Testis (tissue), 3 donors: Measurements from ENCODE around the gene CALR. TPM values are rescaled to one million over a fixed set of nuclear protein-coding genes. Genes with fewer than 3 reads are reported as not detected.

Source experiments
- DNase-seq: peaks from one replicate; pipeline ENCODE4 v3.0.0-alpha.2; 2019
- H3K27ac ChIP-seq, 2 donors: fragments of 200-600 bp; sonication (generic); one replicate each; pipeline ENCODE4 v1.5.1; 2019
- H3K27me3 ChIP-seq: fragments of 200-600 bp; sonication (generic); one replicate; pipeline ENCODE4 v1.5.1; 2019
- H3K36me3 ChIP-seq: fragments of 200-600 bp; sonication (generic); one replicate; pipeline ENCODE4 v1.5.1; 2017; ENCODE audit warnings: low read depth; ENCODE audit errors: missing control alignments
- H3K4me1 ChIP-seq: fragments of 200-600 bp; sonication (generic); one replicate; pipeline ENCODE4 v1.5.1; 2019
- H3K4me3 ChIP-seq, 2 donors: fragments of 200-600 bp; sonication (generic); one replicate each; pipeline ENCODE4 v1.5.1; 2017 to 2019
- H3K9me3 ChIP-seq: fragments of 200-600 bp; sonication (generic); one replicate; pipeline ENCODE4 v1.5.1; 2017
- CTCF ChIP-seq, 3 experiments: fragments of 450-650 bp in 2 of 3; fragments of 200-600 bp in 1 of 3; sonication (generic) in 1 of 3; IDR thresholded peaks; one replicate each; pipeline ENCODE4 v1.5.1; 2016 to 2019; ENCODE audit warnings: antibody characterized with exemption in 3 of 3, mild to moderate bottlenecking in 2 of 3, moderate library complexity in 1 of 3
- POLR2A ChIP-seq: fragments of 450-650 bp; IDR thresholded peaks from one replicate; pipeline ENCODE4 v1.6.1; 2017; ENCODE audit warnings: antibody characterized with exemption, mild to moderate bottlenecking, moderate library complexity
- WGBS, 2 donors: methylation state at CpG; one replicate each; pipeline ENCODE4 v1.1.5; 2018; 5-methylcytosine and 5-hydroxymethylcytosine counted together
- intact Hi-C: fragments of 100-400 bp; cut with DNase I; formaldehyde crosslinking; loops from one replicate; pipeline ENCODE4 v1.15.1; 2023; ENCODE audit warnings: low total_unique reads
- microRNA-seq, 2 donors: library from miRNA; unstranded; fragments of <30 nt; microRNA quantifications; one replicate each; pipeline ENCODE4, GENCODE V29; 2016; ENCODE audit warnings: borderline number of aligned reads in 2 of 2, borderline replicate concordance in 1 of 2
- polyA plus RNA-seq: library from polyadenylated mRNA; stranded (reverse); fragments of 350-450 nt; fragmentation: Illumina TruSeq; extraction: RNeasy Lipid Tissue Mini Kit (QIAGEN cat#74804); gene quantifications from one replicate; pipeline ENCODE4 v1.2.3, GENCODE V29; 2014; ENCODE audit warnings: low read depth, low replicate concordance; ENCODE audit not compliant: insufficient read depth
- small RNA-seq, 2 donors: library from RNA; depleted of rRNA; stranded (forward); fragments of <200 nt; gene quantifications; one replicate each; pipeline ENCODE3, GENCODE V24; 2016
- total RNA-seq, 2 donors: library from RNA; depleted of rRNA; stranded (reverse); fragments of >200 nt; gene quantifications; one replicate each; pipeline ENCODE4 v1.2.3, GENCODE V29; 2016

Gene CALR
- total and polyA plus RNA-seq, 3 donors from 2014 or later: 389 to 538 (median 467) TPM

GRCh38 chr19:12992729-12993128, 54.3 kb downstream of the CALR start:
- H3K36me3 ChIP-seq: no peaks in the 10 kb centered on the region
- no peak overlapping the region for H3K4me3 ChIP-seq
- no peaks in the 10 kb centered on the region for H3K27me3 ChIP-seq
- H3K9me3 ChIP-seq: no peaks in the 10 kb centered on the region
- DNase-seq: no peak
- H3K27ac ChIP-seq: no peak overlapping the region
- no peak for TF ChIP-seq CTCF (IDR thresholded peaks at IDR 0.05)
- no peak for TF ChIP-seq POLR2A
- H3K4me1 ChIP-seq: peaks cover 17% of the 10 kb centered on the region
- intact Hi-C loops: no loop called here
- 97% methylated on average over 11 of the region's 11 CpGs for WGBS, 2 donors

- no peak for TF ChIP-seq POLR2A
- no peak for TF ChIP-seq CTCF (IDR thresholded peaks at IDR 0.05)
- Histone ChIP-seq H3K27me3 (no peaks in the 10 kb centered on the region), H3K27ac (no peak overlapping the region), H3K4me3 (no peak overlapping the region), H3K9me3 (no peaks in the 10 kb centered on the region), H3K4me1 (peaks cover 18% of the 10 kb centered on the region), H3K36me3 (no peaks in the 10 kb centered on the region)
- DNase-seq: no peak
- intact Hi-C loops: no loop called here
- WGBS, 2 donors: 92 to 96% methylated on average over 7 of the region's 7 CpGs
These were observed 55.2 kb downstream of the CALR start for GRCh38 chr19:12993562-12993961.

Small RNA genes lying within 50 kb of the gene (microRNA-seq; reads per million reads assigned to microRNA genes)
- gene MIR5695 (0.69 to 0.70 reads per million in 2 donors), gene MIR6515 (0 to 3.5 reads per million in 2 donors)

Small RNA genes lying within 50 kb of the gene (small RNA-seq; reads per million reads assigned to genes)
- gene MIR5695: 0 reads per million in 2 donors
- gene MIR6515: 0 reads per million in 2 donors

Other genes with a start within 250 kb of the CALR start
- 10 to 100 TPM; 20.5 to 23.3 TPM for gene FBXW9, start 242.0 kb upstream of the CALR start, total RNA-seq
- 27.4 TPM for gene FBXW9, start 242.0 kb upstream of the CALR start, polyA plus RNA-seq
- gene TNPO2, start 214.7 kb upstream of the CALR start, total RNA-seq: 100 to 1,000 TPM; 110 to 129 TPM
- 103 TPM for gene TNPO2, start 214.7 kb upstream of the CALR start, polyA plus RNA-seq
- gene TRIR, start 203.9 kb upstream of the CALR start, total RNA-seq: 100 to 1,000 TPM; 244 to 329 TPM
- gene TRIR, start 203.9 kb upstream of the CALR start, polyA plus RNA-seq: 158 TPM
- 100 to 1,000 TPM in 1 of 2 donors, 10 to 100 TPM in 1; 89.3 to 109 TPM for gene GET3, start 201.1 kb upstream of the CALR start, total RNA-seq
- gene GET3, start 201.1 kb upstream of the CALR start, polyA plus RNA-seq: 134 TPM
- gene BEST2, start 186.8 kb upstream of the CALR start, total RNA-seq: under 1 TPM; 0.50 to 0.87 TPM
- not detected for gene BEST2, start 186.8 kb upstream of the CALR start, polyA plus RNA-seq
- gene HOOK2, start 163.1 kb upstream of the CALR start, total RNA-seq: 10 to 100 TPM; 54.4 to 63.4 TPM
- gene HOOK2, start 163.1 kb upstream of the CALR start, polyA plus RNA-seq: 30.0 TPM
- gene JUNB, start 147.1 kb upstream of the CALR start, total RNA-seq: 100 to 1,000 TPM in 1 of 2 donors, 10 to 100 TPM in 1; 75.9 to 143 TPM
- 54.5 TPM for gene JUNB, start 147.1 kb upstream of the CALR start, polyA plus RNA-seq
- 100 to 1,000 TPM in 1 of 2 donors, 10 to 100 TPM in 1; 72.1 to 117 TPM for gene PRDX2, start 136.8 kb upstream of the CALR start, total RNA-seq
- 87.1 TPM for gene PRDX2, start 136.8 kb upstream of the CALR start, polyA plus RNA-seq
- gene THSD8, start 136.5 kb upstream of the CALR start, total RNA-seq: 10 to 100 TPM in 1 of 2 donors, 1 to 10 TPM in 1; 3.0 to 14.0 TPM
- gene THSD8, start 136.5 kb upstream of the CALR start, polyA plus RNA-seq: 27.9 TPM
- gene RNASEH2A, start 132.0 kb upstream of the CALR start, total RNA-seq: 10 to 100 TPM; 15.7 to 18.6 TPM
- 14.1 TPM for gene RNASEH2A, start 132.0 kb upstream of the CALR start, polyA plus RNA-seq
- gene RTBDN, start 104.0 kb upstream of the CALR start, total RNA-seq: 1 to 10 TPM; 3.8 to 5.1 TPM
- 3.7 TPM for gene RTBDN, start 104.0 kb upstream of the CALR start, polyA plus RNA-seq
- gene MAST1, start 100.1 kb upstream of the CALR start, total RNA-seq: 1 to 10 TPM; 8.5 to 9.0 TPM
- 11.7 TPM for gene MAST1, start 100.1 kb upstream of the CALR start, polyA plus RNA-seq
- 10 to 100 TPM in 1 of 2 donors, 1 to 10 TPM in 1; 9.0 to 17.4 TPM for gene DNASE2, start 57.2 kb upstream of the CALR start, total RNA-seq
- 17.7 TPM for gene DNASE2, start 57.2 kb upstream of the CALR start, polyA plus RNA-seq
- under 1 TPM; 0.24 to 0.31 TPM for gene KLF1, start 51.4 kb upstream of the CALR start, total RNA-seq
- not detected for gene KLF1, start 51.4 kb upstream of the CALR start, polyA plus RNA-seq
- gene GCDH, start 47.4 kb upstream of the CALR start, total RNA-seq: 10 to 100 TPM; 30.5 to 32.1 TPM
- gene GCDH, start 47.4 kb upstream of the CALR start, polyA plus RNA-seq: 11.0 TPM
- 10 to 100 TPM; 12.3 to 20.4 TPM for gene SYCE2, start 19.3 kb upstream of the CALR start, total RNA-seq
- 61.1 TPM for gene SYCE2, start 19.3 kb upstream of the CALR start, polyA plus RNA-seq
- gene FARSA, start 4.9 kb upstream of the CALR start, total RNA-seq: 10 to 100 TPM; 53.8 to 65.3 TPM
- gene FARSA, start 4.9 kb upstream of the CALR start, polyA plus RNA-seq: 55.1 TPM
- 100 to 1,000 TPM; 114 to 136 TPM for gene RAD23A, start 7.3 kb downstream of the CALR start, total RNA-seq
- gene RAD23A, start 7.3 kb downstream of the CALR start, polyA plus RNA-seq: 174 TPM
- 10 to 100 TPM; 32.2 to 39.8 TPM for gene GADD45GIP1, start 18.6 kb downstream of the CALR start, total RNA-seq
- 21.6 TPM for gene GADD45GIP1, start 18.6 kb downstream of the CALR start, polyA plus RNA-seq
- gene DAND5, start 31.0 kb downstream of the CALR start, total RNA-seq: 1 to 10 TPM; 1.4 to 2.8 TPM
- gene DAND5, start 31.0 kb downstream of the CALR start, polyA plus RNA-seq: 0.16 TPM
- gene NFIX, start 56.9 kb downstream of the CALR start, total RNA-seq: 10 to 100 TPM; 51.7 to 62.4 TPM
- gene NFIX, start 56.9 kb downstream of the CALR start, polyA plus RNA-seq: 47.4 TPM
- gene LYL1, start 164.2 kb downstream of the CALR start, total RNA-seq: 10 to 100 TPM; 15.9 to 35.8 TPM
- gene LYL1, start 164.2 kb downstream of the CALR start, polyA plus RNA-seq: 21.9 TPM
- 10 to 100 TPM; 44.8 to 50.0 TPM for gene TRMT1, start 178.1 kb downstream of the CALR start, total RNA-seq
- gene TRMT1, start 178.1 kb downstream of the CALR start, polyA plus RNA-seq: 35.9 TPM
- 100 to 1,000 TPM in 1 of 2 donors, 10 to 100 TPM in 1; 75.9 to 102 TPM for gene NACC1, start 179.7 kb downstream of the CALR start, total RNA-seq
- 38.2 TPM for gene NACC1, start 179.7 kb downstream of the CALR start, polyA plus RNA-seq
- 10 to 100 TPM; 27.2 to 37.6 TPM for gene STX10, start 211.8 kb downstream of the CALR start, total RNA-seq
- gene STX10, start 211.8 kb downstream of the CALR start, polyA plus RNA-seq: 18.1 TPM
- 10 to 100 TPM; 18.1 to 29.4 TPM for gene IER2, start 211.8 kb downstream of the CALR start, total RNA-seq
- 23.3 TPM for gene IER2, start 211.8 kb downstream of the CALR start, polyA plus RNA-seq